Measurements from ENCODE around the gene AUTS2. TPM values are rescaled to one million over a fixed set of nuclear protein-coding genes. Genes with fewer than 3 reads are reported as not detected.

The AUTS2 gene
- total and polyA plus RNA-seq, 2 experiments from 2014 or later, result 32.0 to 91.0 TPM

GRCh38 chr7:70587739-70588138, 989.5 kb downstream of the AUTS2 start (continued):
- TF ChIP-seq, protein P1, sequence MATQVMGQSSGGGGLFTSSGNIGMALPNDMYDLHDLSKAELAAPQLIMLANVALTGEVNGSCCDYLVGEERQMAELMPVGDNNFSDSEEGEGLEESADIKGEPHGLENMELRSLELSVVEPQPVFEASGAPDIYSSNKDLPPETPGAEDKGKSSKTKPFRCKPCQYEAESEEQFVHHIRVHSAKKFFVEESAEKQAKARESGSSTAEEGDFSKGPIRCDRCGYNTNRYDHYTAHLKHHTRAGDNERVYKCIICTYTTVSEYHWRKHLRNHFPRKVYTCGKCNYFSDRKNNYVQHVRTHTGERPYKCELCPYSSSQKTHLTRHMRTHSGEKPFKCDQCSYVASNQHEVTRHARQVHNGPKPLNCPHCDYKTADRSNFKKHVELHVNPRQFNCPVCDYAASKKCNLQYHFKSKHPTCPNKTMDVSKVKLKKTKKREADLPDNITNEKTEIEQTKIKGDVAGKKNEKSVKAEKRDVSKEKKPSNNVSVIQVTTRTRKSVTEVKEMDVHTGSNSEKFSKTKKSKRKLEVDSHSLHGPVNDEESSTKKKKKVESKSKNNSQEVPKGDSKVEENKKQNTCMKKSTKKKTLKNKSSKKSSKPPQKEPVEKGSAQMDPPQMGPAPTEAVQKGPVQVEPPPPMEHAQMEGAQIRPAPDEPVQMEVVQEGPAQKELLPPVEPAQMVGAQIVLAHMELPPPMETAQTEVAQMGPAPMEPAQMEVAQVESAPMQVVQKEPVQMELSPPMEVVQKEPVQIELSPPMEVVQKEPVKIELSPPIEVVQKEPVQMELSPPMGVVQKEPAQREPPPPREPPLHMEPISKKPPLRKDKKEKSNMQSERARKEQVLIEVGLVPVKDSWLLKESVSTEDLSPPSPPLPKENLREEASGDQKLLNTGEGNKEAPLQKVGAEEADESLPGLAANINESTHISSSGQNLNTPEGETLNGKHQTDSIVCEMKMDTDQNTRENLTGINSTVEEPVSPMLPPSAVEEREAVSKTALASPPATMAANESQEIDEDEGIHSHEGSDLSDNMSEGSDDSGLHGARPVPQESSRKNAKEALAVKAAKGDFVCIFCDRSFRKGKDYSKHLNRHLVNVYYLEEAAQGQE (IDR thresholded peaks at IDR 0.05; ENCODE audit: unreplicated experiment), result no peak
- no peak for TF ChIP-seq CREB1 (CRISPR knock-in tag; IDR thresholded peaks at IDR 0.05; ENCODE audit: low read depth)

GRCh38 chr7:70588191-70588921, 990.1 kb downstream of the AUTS2 start:
- Histone ChIP-seq H3K27ac (ENCODE audit: low read depth) (no peak overlapping the region), H3K9me2 (ENCODE audit: insufficient read depth) (no peaks in the 10 kb centered on the region), H3K4me2 (no peak overlapping the region), H3F3A (replicated peaks; ENCODE audit: low read depth) (no peaks in the 10 kb centered on the region), H3K36me3 (ENCODE audit: insufficient read depth) (no peaks in the 10 kb centered on the region), H3K4me3 (no peak overlapping the region), H3K79me2 (replicated peaks; ENCODE audit: insufficient read depth) (no peaks in the 10 kb centered on the region), H2AFZ (peak overlapping the region; percentile 34; the same call in 1 of the 2 replicates), H4K20me1 (replicated peaks; ENCODE audit: insufficient read depth) (no peaks in the 10 kb centered on the region; the same call in 1 of the 2 replicates), H3K27me3 (ENCODE audit: insufficient read depth) (0 out of 2 replicates have a peak, but pooled peaks cover under 1% of the 10 kb centered on the region), H3K4me1 (ENCODE audit: insufficient read depth) (peaks cover 28% of the 10 kb centered on the region)
- TF ChIP-seq CTCF (conservative IDR thresholded peaks at IDR 0.05; ENCODE audit: low read depth in 2 of 2), result no peak
- no peak for TF ChIP-seq ETS1 (IDR thresholded peaks at IDR 0.05)
- TF ChIP-seq, protein P1 (IDR thresholded peaks at IDR 0.05; ENCODE audit: unreplicated experiment), result no peak
- TF ChIP-seq ZNF114 (CRISPR knock-in tag; IDR thresholded peaks at IDR 0.05), result no peak
- no peak for TF ChIP-seq ZNF331 (CRISPR knock-in tag; IDR thresholded peaks at IDR 0.05; ENCODE audit: low read depth)
- TF ChIP-seq JUNB (IDR thresholded peaks at IDR 0.05; ENCODE audit: unreplicated experiment), result no peak
- TF ChIP-seq EZH2phosphoT487 (IDR thresholded peaks at IDR 0.05; ENCODE audit: unreplicated experiment), result no peak
- no peak overlapping the region for H3K4me3 Mint-ChIP-seq
- H3K9me3 Mint-ChIP-seq, result no peaks in the 10 kb centered on the region
- H3K27me3 Mint-ChIP-seq (ENCODE audit: insufficient read depth, low read depth, poor library complexity), result peaks cover 12% of the 10 kb centered on the region
- DNase-seq (ENCODE audit: low spot score) (no peak), ATAC-seq (no peak)
- H3K36me3 Mint-ChIP-seq (ENCODE audit: low read depth), result no peaks in the 10 kb centered on the region
- H3K27ac Mint-ChIP-seq, result no peak overlapping the region
- peaks cover 59% of the 10 kb centered on the region for H3K4me1 Mint-ChIP-seq

Measured in GM23338 (cell line).